ENCODE data around the gene M6PR. TPM values are rescaled to one million over a fixed set of nuclear protein-coding genes. Genes with fewer than 3 reads are reported as not detected.

Gene M6PR
- total and polyA plus RNA-seq, 2 of the 13 experiments (the other 11 are each of a cell fraction or from before 2014, with no cell fraction given), result 98.2 to 127 TPM

DNA sequence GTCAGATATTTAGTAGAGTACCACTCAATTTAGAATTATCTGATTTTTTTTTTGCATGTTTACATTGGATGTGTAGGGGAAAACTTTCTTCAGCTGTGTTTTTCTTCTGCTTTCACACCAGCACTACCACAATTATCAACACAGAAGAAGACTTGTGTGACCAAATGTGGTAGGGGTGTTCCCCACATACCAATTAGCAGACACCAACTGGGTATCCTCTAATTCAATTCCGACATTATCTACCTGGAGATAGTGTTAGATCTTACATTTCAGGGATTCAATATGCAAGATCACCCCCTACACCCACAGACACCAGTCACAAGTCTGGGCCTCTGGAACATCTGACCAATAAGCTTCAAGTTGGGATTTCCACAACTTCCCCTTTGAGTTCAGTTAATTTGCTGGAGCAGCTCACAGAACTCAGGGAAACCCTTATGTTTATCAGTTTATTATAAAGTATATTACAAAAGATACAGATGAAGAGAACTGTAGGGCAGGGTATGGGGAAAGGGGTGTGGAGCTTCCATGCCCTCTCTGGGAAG is 35.8 kb upstream of the M6PR start:
- Histone ChIP-seq H3K9ac (ENCODE audit: insufficient read depth, low read depth, low read length) (no peak overlapping the region), H3K36me3 (replicated peaks in 1 of 2; ENCODE audit: control insufficient read depth in 1 of 2, insufficient read depth in 2 of 2, low read length in 2 of 2) (no peaks in the 10 kb centered on the region; a peak in 1 of 5 replicates), H3K4me2 (ENCODE audit: low read depth, low read length) (no peak overlapping the region), H2AFZ (ENCODE audit: low read length) (no peak overlapping the region), H3K27ac (ENCODE audit: extremely low read length, insufficient read depth, low read length) (no peak overlapping the region), H3K4me3 (replicated peaks in 1 of 3; ENCODE audit: insufficient read depth in 1 of 3, low read depth in 2 of 3, low read length in 3 of 3) (no peak overlapping the region), H3K27me3 (ENCODE audit: control insufficient read depth in 1 of 2, insufficient read depth in 2 of 2, low read length in 2 of 2) (no peaks in the 10 kb centered on the region), H4K20me1 (ENCODE audit: insufficient read depth, low read length) (no peaks in the 10 kb centered on the region), H3K9me3 (ENCODE audit: low read length) (no peaks in the 10 kb centered on the region), H3K79me2 (ENCODE audit: insufficient read depth, low read length) (no peaks in the 10 kb centered on the region), H3K4me1 (ENCODE audit: insufficient read depth, low read length) (no peaks in the 10 kb centered on the region)
- intact Hi-C loops (cut with micrococcal nuclease; ENCODE audit: unreplicated experiment), result loop anchor here (5.0 kb wide), 1 partner anchor 47 kb away; no protein-coding TSS in a partner anchor
- in situ Hi-C loops (cut with HindIII; ENCODE audit: extremely low pct_ligation_motif_present, low pct_unique_long_range_greater_than_20kb), result no loop called here
- DNase-seq (ENCODE audit: low spot score) (no peak), FAIRE-seq (no peak), ATAC-seq (no peak)
- no TSS peak for BruUV-seq (replicated peaks)
- TF ChIP-seq PHF21A (CRISPR knock-in tag; IDR thresholded peaks at IDR 0.05), result no peak
- TF ChIP-seq MEIS2 (CRISPR knock-in tag; IDR thresholded peaks at IDR 0.05), result no peak
- no peak for TF ChIP-seq IRX3 (CRISPR knock-in tag; IDR thresholded peaks at IDR 0.05; ENCODE audit: borderline replicate concordance, low read depth)
- TF ChIP-seq PHF5A (CRISPR knock-in tag; IDR thresholded peaks at IDR 0.05; ENCODE audit: low read depth, unreplicated experiment), result no peak
- TF ChIP-seq, protein P1, sequence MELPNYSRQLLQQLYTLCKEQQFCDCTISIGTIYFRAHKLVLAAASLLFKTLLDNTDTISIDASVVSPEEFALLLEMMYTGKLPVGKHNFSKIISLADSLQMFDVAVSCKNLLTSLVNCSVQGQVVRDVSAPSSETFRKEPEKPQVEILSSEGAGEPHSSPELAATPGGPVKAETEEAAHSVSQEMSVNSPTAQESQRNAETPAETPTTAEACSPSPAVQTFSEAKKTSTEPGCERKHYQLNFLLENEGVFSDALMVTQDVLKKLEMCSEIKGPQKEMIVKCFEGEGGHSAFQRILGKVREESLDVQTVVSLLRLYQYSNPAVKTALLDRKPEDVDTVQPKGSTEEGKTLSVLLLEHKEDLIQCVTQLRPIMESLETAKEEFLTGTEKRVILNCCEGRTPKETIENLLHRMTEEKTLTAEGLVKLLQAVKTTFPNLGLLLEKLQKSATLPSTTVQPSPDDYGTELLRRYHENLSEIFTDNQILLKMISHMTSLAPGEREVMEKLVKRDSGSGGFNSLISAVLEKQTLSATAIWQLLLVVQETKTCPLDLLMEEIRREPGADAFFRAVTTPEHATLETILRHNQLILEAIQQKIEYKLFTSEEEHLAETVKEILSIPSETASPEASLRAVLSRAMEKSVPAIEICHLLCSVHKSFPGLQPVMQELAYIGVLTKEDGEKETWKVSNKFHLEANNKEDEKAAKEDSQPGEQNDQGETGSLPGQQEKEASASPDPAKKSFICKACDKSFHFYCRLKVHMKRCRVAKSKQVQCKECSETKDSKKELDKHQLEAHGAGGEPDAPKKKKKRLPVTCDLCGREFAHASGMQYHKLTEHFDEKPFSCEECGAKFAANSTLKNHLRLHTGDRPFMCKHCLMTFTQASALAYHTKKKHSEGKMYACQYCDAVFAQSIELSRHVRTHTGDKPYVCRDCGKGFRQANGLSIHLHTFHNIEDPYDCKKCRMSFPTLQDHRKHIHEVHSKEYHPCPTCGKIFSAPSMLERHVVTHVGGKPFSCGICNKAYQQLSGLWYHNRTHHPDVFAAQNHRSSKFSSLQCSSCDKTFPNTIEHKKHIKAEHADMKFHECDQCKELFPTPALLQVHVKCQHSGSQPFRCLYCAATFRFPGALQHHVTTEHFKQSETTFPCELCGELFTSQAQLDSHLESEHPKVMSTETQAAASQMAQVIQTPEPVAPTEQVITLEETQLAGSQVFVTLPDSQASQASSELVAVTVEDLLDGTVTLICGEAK (IDR thresholded peaks at IDR 0.05), result no peak
- TF ChIP-seq, protein P1 (CRISPR knock-in tag; IDR thresholded peaks at IDR 0.05), result no peak
- TF ChIP-seq, protein P2, sequence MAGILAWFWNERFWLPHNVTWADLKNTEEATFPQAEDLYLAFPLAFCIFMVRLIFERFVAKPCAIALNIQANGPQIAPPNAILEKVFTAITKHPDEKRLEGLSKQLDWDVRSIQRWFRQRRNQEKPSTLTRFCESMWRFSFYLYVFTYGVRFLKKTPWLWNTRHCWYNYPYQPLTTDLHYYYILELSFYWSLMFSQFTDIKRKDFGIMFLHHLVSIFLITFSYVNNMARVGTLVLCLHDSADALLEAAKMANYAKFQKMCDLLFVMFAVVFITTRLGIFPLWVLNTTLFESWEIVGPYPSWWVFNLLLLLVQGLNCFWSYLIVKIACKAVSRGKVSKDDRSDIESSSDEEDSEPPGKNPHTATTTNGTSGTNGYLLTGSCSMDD (CRISPR knock-in tag; IDR thresholded peaks at IDR 0.05), result no peak
- TF ChIP-seq, protein P3, sequence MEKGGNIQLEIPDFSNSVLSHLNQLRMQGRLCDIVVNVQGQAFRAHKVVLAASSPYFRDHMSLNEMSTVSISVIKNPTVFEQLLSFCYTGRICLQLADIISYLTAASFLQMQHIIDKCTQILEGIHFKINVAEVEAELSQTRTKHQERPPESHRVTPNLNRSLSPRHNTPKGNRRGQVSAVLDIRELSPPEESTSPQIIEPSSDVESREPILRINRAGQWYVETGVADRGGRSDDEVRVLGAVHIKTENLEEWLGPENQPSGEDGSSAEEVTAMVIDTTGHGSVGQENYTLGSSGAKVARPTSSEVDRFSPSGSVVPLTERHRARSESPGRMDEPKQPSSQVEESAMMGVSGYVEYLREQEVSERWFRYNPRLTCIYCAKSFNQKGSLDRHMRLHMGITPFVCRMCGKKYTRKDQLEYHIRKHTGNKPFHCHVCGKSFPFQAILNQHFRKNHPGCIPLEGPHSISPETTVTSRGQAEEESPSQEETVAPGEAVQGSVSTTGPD (CRISPR knock-in tag; IDR thresholded peaks at IDR 0.05), result no peak
- CTCF ChIA-PET (ENCODE audit: low intra/inter-chr PET ratio, low total read pairs), result no interaction called here
- WGBS (ENCODE audit: low lambda C conversion rate), result 0% methylated on average over 1 of the region's 1 CpG
- POLR2A ChIA-PET, result no interaction called here

All from HepG2 (cell line).